Vagina (tissue), 2 donors: ENCODE data around the gene OR11A1. TPM values are rescaled to one million over a fixed set of nuclear protein-coding genes. Genes with fewer than 3 reads are reported as not detected.

Experiments used
- DNase-seq, 2 donors: peaks; one replicate each; pipeline ENCODE4 v3.0.0-alpha.2; 2017; ENCODE audit errors: extremely low spot score in 2 of 2
- H3K27ac ChIP-seq: fragments of 200-600 bp; sonication (generic); one replicate; pipeline ENCODE4 v1.5.1; 2019
- H3K27me3 ChIP-seq: fragments of 200-600 bp; sonication (generic); one replicate; pipeline ENCODE4 v1.5.1; 2019
- H3K36me3 ChIP-seq, 2 donors: fragments of 200-600 bp; sonication (generic); one replicate each; pipeline ENCODE4 v1.5.1; 2017 to 2019
- H3K4me1 ChIP-seq: fragments of 200-600 bp; sonication (generic); one replicate; pipeline ENCODE4 v1.5.1; 2019
- H3K4me3 ChIP-seq, 2 donors: fragments of 200-600 bp; sonication (generic); 1 replicate in 1 of 2; 2 replicates in 1 of 2; pipeline ENCODE4 v1.5.1; 2016 to 2019
- H3K9me3 ChIP-seq: fragments of 200-600 bp; sonication (generic); one replicate; pipeline ENCODE4 v1.5.1; 2019
- POLR2A ChIP-seq, 2 donors: fragments of 450-650 bp; IDR thresholded peaks; one replicate each; pipeline ENCODE4 v1.6.1; 2017; ENCODE audit warnings: antibody characterized with exemption in 2 of 2, mild to moderate bottlenecking in 2 of 2, moderate library complexity in 2 of 2
- POLR2AphosphoS5 ChIP-seq, 2 donors: sonication (generic); formaldehyde crosslinking; IDR thresholded peaks; one replicate each; pipeline ENCODE4 v1.9.0; 2017; ENCODE audit warnings: antibody characterized with exemption in 2 of 2, mild to moderate bottlenecking in 2 of 2, low read depth in 1 of 2; ENCODE audit not compliant: insufficient read depth in 1 of 2
- intact Hi-C: fragments of 100-400 bp; cut with DNase I; formaldehyde crosslinking; loops from one replicate; pipeline ENCODE4 v1.15.1; 2023
- total RNA-seq: library from RNA; depleted of rRNA; stranded (reverse); fragments of >200 nt; gene quantifications from one replicate; pipeline ENCODE4 v1.2.3, GENCODE V29; 2016
- TF ChIP-seq, protein P1 (sequence below), 3 experiments: fragments of 450-650 bp in 2 of 3; fragments of 200-600 bp in 1 of 3; sonication (generic) in 1 of 3; IDR thresholded peaks; one replicate each; pipeline ENCODE4 v1.5.1; 2017 to 2019; ENCODE audit warnings: antibody characterized with exemption in 3 of 3, mild to moderate bottlenecking in 2 of 3, moderate library complexity in 2 of 3

OR11A1 gene
- total RNA-seq, 1 donor from 2014 or later, result not detected

- Histone ChIP-seq H3K27me3 (no peaks in the 10 kb centered on the region), H3K4me3 (no peak overlapping the region), H3K27ac (no peak overlapping the region), H3K9me3 (no peaks in the 10 kb centered on the region), H3K36me3 (no peaks in the 10 kb centered on the region), H3K4me1 (no peaks in the 10 kb centered on the region)
- intact Hi-C loops, result no loop called here
- no peak for DNase-seq
- TF ChIP-seq POLR2A (IDR thresholded peaks at IDR 0.05) (no peak), POLR2AphosphoS5 (IDR thresholded peaks at IDR 0.05; ENCODE audit: insufficient read depth in 1 of 2, low read depth in 1 of 2) (no peak)
- TF ChIP-seq, protein P1, sequence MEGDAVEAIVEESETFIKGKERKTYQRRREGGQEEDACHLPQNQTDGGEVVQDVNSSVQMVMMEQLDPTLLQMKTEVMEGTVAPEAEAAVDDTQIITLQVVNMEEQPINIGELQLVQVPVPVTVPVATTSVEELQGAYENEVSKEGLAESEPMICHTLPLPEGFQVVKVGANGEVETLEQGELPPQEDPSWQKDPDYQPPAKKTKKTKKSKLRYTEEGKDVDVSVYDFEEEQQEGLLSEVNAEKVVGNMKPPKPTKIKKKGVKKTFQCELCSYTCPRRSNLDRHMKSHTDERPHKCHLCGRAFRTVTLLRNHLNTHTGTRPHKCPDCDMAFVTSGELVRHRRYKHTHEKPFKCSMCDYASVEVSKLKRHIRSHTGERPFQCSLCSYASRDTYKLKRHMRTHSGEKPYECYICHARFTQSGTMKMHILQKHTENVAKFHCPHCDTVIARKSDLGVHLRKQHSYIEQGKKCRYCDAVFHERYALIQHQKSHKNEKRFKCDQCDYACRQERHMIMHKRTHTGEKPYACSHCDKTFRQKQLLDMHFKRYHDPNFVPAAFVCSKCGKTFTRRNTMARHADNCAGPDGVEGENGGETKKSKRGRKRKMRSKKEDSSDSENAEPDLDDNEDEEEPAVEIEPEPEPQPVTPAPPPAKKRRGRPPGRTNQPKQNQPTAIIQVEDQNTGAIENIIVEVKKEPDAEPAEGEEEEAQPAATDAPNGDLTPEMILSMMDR (IDR thresholded peaks at IDR 0.05), result no peak
Measured at GRCh38 chr6:29496961-29497360, 40.1 kb upstream of the OR11A1 start.

DNA sequence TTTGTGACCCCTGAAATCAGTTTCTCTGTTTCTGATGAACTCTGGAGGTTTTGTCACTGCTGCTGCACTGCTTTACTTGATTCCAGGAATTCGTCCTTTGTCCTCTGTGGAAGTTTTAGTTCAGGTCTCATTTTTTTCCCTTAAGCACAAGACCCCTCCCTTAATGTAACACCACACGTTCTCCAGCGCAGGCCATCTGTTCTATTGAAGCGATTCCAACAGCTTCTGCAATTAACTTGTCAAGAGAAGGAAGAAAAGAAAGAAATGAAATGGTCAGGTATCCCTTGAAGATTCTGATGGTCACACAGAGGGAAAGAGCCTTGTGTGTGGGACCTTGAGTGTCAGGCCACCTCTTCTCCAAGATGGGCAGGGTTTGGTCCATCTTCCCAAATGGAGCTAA, 38.7 kb upstream of the OR11A1 start:
- no peaks in the 10 kb centered on the region for H3K4me1 ChIP-seq
- intact Hi-C loops, result no loop called here
- peak in 1 of 2 donors; percentile 42 for DNase-seq
- no peak overlapping the region for H3K27ac ChIP-seq
- no peak overlapping the region for H3K4me3 ChIP-seq
- H3K9me3 ChIP-seq, result no peaks in the 10 kb centered on the region
- H3K36me3 ChIP-seq, result no peaks in the 10 kb centered on the region
- no peak for TF ChIP-seq POLR2A (IDR thresholded peaks at IDR 0.05)
- TF ChIP-seq, protein P1 (IDR thresholded peaks at IDR 0.05), result no peak
- no peak for TF ChIP-seq POLR2AphosphoS5 (IDR thresholded peaks at IDR 0.05; ENCODE audit: insufficient read depth in 1 of 2, low read depth in 1 of 2)
- H3K27me3 ChIP-seq, result no peaks in the 10 kb centered on the region

DNA sequence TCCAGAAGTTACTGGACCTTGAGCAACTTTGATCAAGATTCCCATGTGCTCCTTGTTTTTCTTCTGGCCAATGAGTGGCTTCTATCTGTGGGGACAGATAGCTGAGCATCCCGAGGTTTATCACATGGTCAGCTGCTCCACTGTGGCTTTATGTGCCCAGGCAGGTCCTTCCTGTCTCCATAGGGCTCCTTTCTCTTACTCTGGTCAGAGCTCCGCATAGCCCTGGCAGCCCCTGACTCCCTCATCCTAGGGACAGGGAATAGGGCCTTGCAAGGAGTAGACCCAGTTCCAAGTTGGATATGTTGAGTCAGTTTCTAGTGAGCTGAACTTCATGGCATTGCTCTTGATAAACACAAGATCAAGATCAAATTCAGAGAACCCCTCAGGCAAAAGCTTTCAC, 37.3 kb upstream of the OR11A1 start:
- H3K27me3 ChIP-seq, result no peaks in the 10 kb centered on the region
- DNase-seq, result peak in 1 of 2 donors; percentile 67
- H3K36me3 ChIP-seq, result no peaks in the 10 kb centered on the region
- H3K4me3 ChIP-seq, result no peak overlapping the region
- H3K27ac ChIP-seq, result no peak overlapping the region
- H3K4me1 ChIP-seq, result no peaks in the 10 kb centered on the region
- intact Hi-C loops, result no loop called here
- TF ChIP-seq POLR2AphosphoS5 (IDR thresholded peaks at IDR 0.05; ENCODE audit: insufficient read depth in 1 of 2, low read depth in 1 of 2) (no peak), POLR2A (IDR thresholded peaks at IDR 0.05) (no peak)
- TF ChIP-seq, protein P1 (IDR thresholded peaks at IDR 0.05), result no peak
- no peaks in the 10 kb centered on the region for H3K9me3 ChIP-seq

GRCh38 chr6:29493261-29493660, 36.4 kb upstream of the OR11A1 start:
- H3K9me3 ChIP-seq, result no peaks in the 10 kb centered on the region
- no peak for DNase-seq
- no peaks in the 10 kb centered on the region for H3K27me3 ChIP-seq
- TF ChIP-seq, protein P1 (IDR thresholded peaks at IDR 0.05), result no peak
- TF ChIP-seq POLR2A (IDR thresholded peaks at IDR 0.05), result no peak
- no peak for TF ChIP-seq POLR2AphosphoS5 (IDR thresholded peaks at IDR 0.05; ENCODE audit: insufficient read depth in 1 of 2, low read depth in 1 of 2)
- intact Hi-C loops, result no loop called here
- H3K36me3 ChIP-seq, result no peaks in the 10 kb centered on the region
- H3K4me3 ChIP-seq, result no peak overlapping the region
- no peak overlapping the region for H3K27ac ChIP-seq
- H3K4me1 ChIP-seq, result no peaks in the 10 kb centered on the region

- H3K27ac ChIP-seq, result no peak overlapping the region
- intact Hi-C loops, result no loop called here
Measured at GRCh38 chr6:29491574-29491973, 34.7 kb upstream of the OR11A1 start.

More at GRCh38 chr6:29491574-29491973, 34.7 kb upstream of the OR11A1 start:
- DNase-seq, result peak in 1 of 2 donors; percentile 8
- Histone ChIP-seq H3K4me3 (no peak overlapping the region), H3K27me3 (no peaks in the 10 kb centered on the region), H3K4me1 (no peaks in the 10 kb centered on the region), H3K36me3 (no peaks in the 10 kb centered on the region), H3K9me3 (no peaks in the 10 kb centered on the region)
- TF ChIP-seq POLR2AphosphoS5 (IDR thresholded peaks at IDR 0.05; ENCODE audit: insufficient read depth in 1 of 2, low read depth in 1 of 2) (no peak), POLR2A (IDR thresholded peaks at IDR 0.05) (no peak)
- TF ChIP-seq, protein P1 (IDR thresholded peaks at IDR 0.05), result no peak
